HAP-1 (cell line): Measurements from ENCODE around the gene IL4I1.

ENCODE experiments used
- DNase-seq, 2 experiments: peaks; one replicate each; pipeline ENCODE4 v3.0.0-alpha.2; 2016 to 2020; ENCODE audit warnings: low spot score in 2 of 2
- H3K27me3 ChIP-seq: fragments of 250-450 bp; sonication (Bioruptor Pico); 2 replicates; pipeline ENCODE4 v1.5.1; 2020; ENCODE audit warnings: low read depth, mild to moderate bottlenecking, moderate library complexity
- H3K36me3 ChIP-seq: fragments of 250-450 bp; sonication (Bioruptor Pico); replicated peaks from 2 replicates; pipeline ENCODE4 v1.5.1; 2020; ENCODE audit warnings: mild to moderate bottlenecking
- H3K4me1 ChIP-seq: fragments of 250-450 bp; sonication (Bioruptor Pico); 2 replicates; pipeline ENCODE4 v1.5.1; 2020; ENCODE audit warnings: mild to moderate bottlenecking
- H3K4me3 ChIP-seq: fragments of 250-450 bp; sonication (Bioruptor Pico); 2 replicates; pipeline ENCODE4 v1.5.1; 2020; ENCODE audit warnings: mild to moderate bottlenecking, moderate library complexity
- H3K9me3 ChIP-seq: fragments of 250-450 bp; sonication (Bioruptor Pico); 2 replicates; pipeline ENCODE4 v1.5.1; 2020; ENCODE audit warnings: mild to moderate bottlenecking, moderate library complexity
- in situ Hi-C: fragments of 300-500 bp; cut with MboI; formaldehyde crosslinking; loops from 3 replicates; pipeline ENCODE4 v1.14.3; 2020; ENCODE audit warnings: low sequenced_read_pairs, inconsistent platforms, mixed read lengths

IL4I1 gene

GRCh38 chr19:49894879-49895565 is 1.7 kb downstream of the IL4I1 start:
- H3K27me3 ChIP-seq: peaks cover 6% of the 10 kb centered on the region; the same call in 1 of the 2 replicates
- in situ Hi-C loops: no loop called here
- H3K9me3 ChIP-seq: no peaks in the 10 kb centered on the region
- H3K4me3 ChIP-seq: no peak overlapping the region
- no peaks in the 10 kb centered on the region for H3K36me3 ChIP-seq
- no peaks in the 10 kb centered on the region for H3K4me1 ChIP-seq
- no peak for DNase-seq

GRCh38 chr19:49894011-49894664 is 2.5 kb downstream of the IL4I1 start:
- Histone ChIP-seq H3K4me1 (no peaks in the 10 kb centered on the region), H3K9me3 (no peaks in the 10 kb centered on the region), H3K27me3 (peaks cover 6% of the 10 kb centered on the region; the same call in 1 of the 2 replicates), H3K36me3 (no peaks in the 10 kb centered on the region), H3K4me3 (no peak overlapping the region)
- no peak for DNase-seq
- in situ Hi-C loops: no loop called here

- Histone ChIP-seq H3K27me3 (peaks cover 6% of the 10 kb centered on the region; the same call in 1 of the 2 replicates), H3K9me3 (no peaks in the 10 kb centered on the region), H3K4me3 (no peak overlapping the region), H3K36me3 (no peaks in the 10 kb centered on the region), H3K4me1 (no peaks in the 10 kb centered on the region)
- in situ Hi-C loops: no loop called here
- no peak for DNase-seq
Measured at GRCh38 chr19:49892716-49893115, 4.0 kb downstream of the IL4I1 start.

- H3K36me3 ChIP-seq: no peaks in the 10 kb centered on the region
- no peaks in the 10 kb centered on the region for H3K4me1 ChIP-seq
- in situ Hi-C loops: no loop called here
- no peaks in the 10 kb centered on the region for H3K9me3 ChIP-seq
- no peak for DNase-seq
- H3K4me3 ChIP-seq: no peak overlapping the region
- no peaks in the 10 kb centered on the region; the same call in 1 of the 2 replicates for H3K27me3 ChIP-seq
Measured at GRCh38 chr19:49891393-49891792, 5.3 kb downstream of the IL4I1 start.

- Histone ChIP-seq H3K27me3 (no peaks in the 10 kb centered on the region), H3K9me3 (no peaks in the 10 kb centered on the region), H3K36me3 (no peaks in the 10 kb centered on the region), H3K4me1 (no peaks in the 10 kb centered on the region), H3K4me3 (no peak overlapping the region)
- DNase-seq: peak in 1 of 2 experiments; percentile 54
- in situ Hi-C loops: no loop called here
Measured at GRCh38 chr19:49890349-49891311, 6.1 kb downstream of the IL4I1 start.

GRCh38 chr19:49889687-49890348 is 6.9 kb downstream of the IL4I1 start:
- in situ Hi-C loops: no loop called here
- Histone ChIP-seq H3K4me1 (no peaks in the 10 kb centered on the region), H3K4me3 (no peak overlapping the region), H3K27me3 (no peaks in the 10 kb centered on the region), H3K36me3 (peaks cover under 1% of the 10 kb centered on the region), H3K9me3 (no peaks in the 10 kb centered on the region)
- no peak for DNase-seq

- Histone ChIP-seq H3K36me3 (peaks cover 7% of the 10 kb centered on the region), H3K27me3 (no peaks in the 10 kb centered on the region), H3K4me1 (no peaks in the 10 kb centered on the region), H3K4me3 (no peak overlapping the region), H3K9me3 (no peaks in the 10 kb centered on the region)
- no peak for DNase-seq
- in situ Hi-C loops: no loop called here
Measured at GRCh38 chr19:49889038-49889686, 7.5 kb downstream of the IL4I1 start.

GRCh38 chr19:49888510-49888824 is 8.2 kb downstream of the IL4I1 start:
- peaks cover 11% of the 10 kb centered on the region for H3K36me3 ChIP-seq
- no peaks in the 10 kb centered on the region for H3K27me3 ChIP-seq
- no peaks in the 10 kb centered on the region for H3K9me3 ChIP-seq
- in situ Hi-C loops: no loop called here
- no peaks in the 10 kb centered on the region for H3K4me1 ChIP-seq
- DNase-seq: no peak
- no peak overlapping the region for H3K4me3 ChIP-seq

- Histone ChIP-seq H3K4me3 (no peak overlapping the region), H3K4me1 (no peaks in the 10 kb centered on the region), H3K27me3 (no peaks in the 10 kb centered on the region), H3K9me3 (no peaks in the 10 kb centered on the region), H3K36me3 (peaks cover 15% of the 10 kb centered on the region)
- in situ Hi-C loops: no loop called here
- no peak for DNase-seq
Measured at GRCh38 chr19:49887665-49888509, 8.8 kb downstream of the IL4I1 start.

GRCh38 chr19:49887037-49887664 is 9.5 kb downstream of the IL4I1 start:
- in situ Hi-C loops: no loop called here
- H3K27me3 ChIP-seq: no peaks in the 10 kb centered on the region
- no peak for DNase-seq
- no peaks in the 10 kb centered on the region for H3K4me1 ChIP-seq
- peaks cover 23% of the 10 kb centered on the region for H3K36me3 ChIP-seq
- no peak overlapping the region for H3K4me3 ChIP-seq
- no peaks in the 10 kb centered on the region for H3K9me3 ChIP-seq

GRCh38 chr19:49884760-49885159 is 11.9 kb downstream of the IL4I1 start:
- in situ Hi-C loops: no loop called here
- H3K9me3 ChIP-seq: no peaks in the 10 kb centered on the region
- no peaks in the 10 kb centered on the region for H3K4me1 ChIP-seq
- peaks cover 42% of the 10 kb centered on the region for H3K36me3 ChIP-seq
- H3K27me3 ChIP-seq: no peaks in the 10 kb centered on the region
- no peak overlapping the region for H3K4me3 ChIP-seq
- no peak for DNase-seq

- no peaks in the 10 kb centered on the region for H3K4me1 ChIP-seq
- H3K27me3 ChIP-seq: no peaks in the 10 kb centered on the region
- in situ Hi-C loops: no loop called here
- peaks cover 42% of the 10 kb centered on the region for H3K36me3 ChIP-seq
- H3K9me3 ChIP-seq: no peaks in the 10 kb centered on the region
- no peak overlapping the region for H3K4me3 ChIP-seq
- no peak for DNase-seq
Measured at GRCh38 chr19:49884109-49884508, 12.6 kb downstream of the IL4I1 start.
